Nephron progenitor cell (in vitro differentiated cells): ENCODE results near the gene SPNS3.
A peak's percentile ranks its signal among the peaks of the same experiment; 100 is the strongest.

Source experiments
- DNase-seq: peaks from one replicate; pipeline ENCODE4 v3.0.0; 2021
- H3K27ac Mint-ChIP-seq: 2 replicates; pipeline ENCODE4 v1.8.0; 2021; ENCODE audit warnings: mild to moderate bottlenecking, moderate library complexity, mixed read lengths
- H3K27me3 Mint-ChIP-seq: 2 replicates; pipeline ENCODE4 v1.8.0; 2021; ENCODE audit warnings: mild to moderate bottlenecking, low read depth, mixed read lengths; ENCODE audit not compliant: poor library complexity
- H3K36me3 Mint-ChIP-seq: 2 replicates; pipeline ENCODE4 v1.8.0; 2021; ENCODE audit warnings: low read depth, mixed read lengths
- H3K4me1 Mint-ChIP-seq: 2 replicates; pipeline ENCODE4 v1.8.0; 2021; ENCODE audit warnings: mixed read lengths
- H3K4me3 Mint-ChIP-seq: 2 replicates; pipeline ENCODE4 v1.8.0; 2021; ENCODE audit warnings: mild to moderate bottlenecking, moderate library complexity, mixed read lengths
- H3K9me3 Mint-ChIP-seq: 2 replicates; pipeline ENCODE4 v1.8.0; 2021; ENCODE audit warnings: mild to moderate bottlenecking, moderate library complexity, mixed read lengths
- TF ChIP-seq, protein P1 (sequence below): fragments of 200-600 bp; sonication (generic); IDR thresholded peaks from 2 replicates; pipeline ENCODE4 v1.5.0; 2021; ENCODE audit warnings: antibody characterized with exemption

SPNS3 gene

DNA sequence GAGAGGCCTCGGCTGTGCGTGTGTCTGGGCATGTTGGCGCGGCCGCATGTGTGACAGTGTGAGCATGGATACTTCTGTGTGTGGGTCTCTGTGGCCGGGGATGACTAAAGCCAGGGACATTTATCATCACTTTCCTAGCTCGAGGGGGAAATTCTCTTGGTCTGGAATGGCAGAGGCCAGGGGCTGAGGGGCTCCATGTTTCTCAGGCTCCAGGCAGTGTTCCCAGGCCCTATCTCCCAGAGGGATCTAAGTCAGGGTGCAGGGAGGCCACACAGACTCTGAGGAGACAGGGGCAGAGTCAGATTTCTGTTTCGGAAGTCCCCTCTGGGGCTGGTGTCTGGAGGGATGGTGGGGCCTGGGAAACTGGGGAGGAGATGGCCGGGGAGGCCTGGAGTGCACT, 41.3 kb downstream of the SPNS3 start:
- TF ChIP-seq, protein P1, sequence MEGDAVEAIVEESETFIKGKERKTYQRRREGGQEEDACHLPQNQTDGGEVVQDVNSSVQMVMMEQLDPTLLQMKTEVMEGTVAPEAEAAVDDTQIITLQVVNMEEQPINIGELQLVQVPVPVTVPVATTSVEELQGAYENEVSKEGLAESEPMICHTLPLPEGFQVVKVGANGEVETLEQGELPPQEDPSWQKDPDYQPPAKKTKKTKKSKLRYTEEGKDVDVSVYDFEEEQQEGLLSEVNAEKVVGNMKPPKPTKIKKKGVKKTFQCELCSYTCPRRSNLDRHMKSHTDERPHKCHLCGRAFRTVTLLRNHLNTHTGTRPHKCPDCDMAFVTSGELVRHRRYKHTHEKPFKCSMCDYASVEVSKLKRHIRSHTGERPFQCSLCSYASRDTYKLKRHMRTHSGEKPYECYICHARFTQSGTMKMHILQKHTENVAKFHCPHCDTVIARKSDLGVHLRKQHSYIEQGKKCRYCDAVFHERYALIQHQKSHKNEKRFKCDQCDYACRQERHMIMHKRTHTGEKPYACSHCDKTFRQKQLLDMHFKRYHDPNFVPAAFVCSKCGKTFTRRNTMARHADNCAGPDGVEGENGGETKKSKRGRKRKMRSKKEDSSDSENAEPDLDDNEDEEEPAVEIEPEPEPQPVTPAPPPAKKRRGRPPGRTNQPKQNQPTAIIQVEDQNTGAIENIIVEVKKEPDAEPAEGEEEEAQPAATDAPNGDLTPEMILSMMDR: no peak
- H3K36me3 Mint-ChIP-seq: no peaks in the 10 kb centered on the region
- DNase-seq: no peak
- peak overlapping the region; percentile 14 for H3K27ac Mint-ChIP-seq
- no peaks in the 10 kb centered on the region for H3K9me3 Mint-ChIP-seq
- no peak overlapping the region for H3K4me3 Mint-ChIP-seq
- peaks cover 21% of the 10 kb centered on the region for H3K4me1 Mint-ChIP-seq
- H3K27me3 Mint-ChIP-seq: peaks cover 14% of the 10 kb centered on the region

DNA sequence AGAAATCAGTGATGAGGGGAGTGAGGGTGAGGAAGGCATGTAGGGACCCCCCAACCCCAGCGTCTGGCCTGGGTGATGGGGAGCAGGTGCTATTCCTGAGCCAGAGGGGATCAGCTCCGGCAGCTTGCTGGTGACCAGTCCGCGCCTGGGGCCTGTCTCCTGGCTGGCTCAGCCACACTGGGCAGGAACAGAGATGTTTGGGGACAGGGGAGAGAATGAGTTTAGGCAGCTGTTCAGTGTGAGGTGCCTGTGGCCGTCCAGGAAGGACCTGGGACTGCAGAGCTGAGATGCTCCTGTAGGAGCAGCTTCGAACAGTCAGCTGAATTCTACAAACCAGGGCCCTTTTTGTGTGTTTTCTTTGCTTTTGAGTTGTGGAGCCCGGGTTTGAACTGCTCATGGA, 41.7 kb downstream of the SPNS3 start:
- Mint-ChIP-seq H3K36me3 (no peaks in the 10 kb centered on the region), H3K27me3 (peaks cover 13% of the 10 kb centered on the region), H3K27ac (peak overlapping the region; percentile 14), H3K4me1 (peaks cover 23% of the 10 kb centered on the region), H3K4me3 (no peak overlapping the region), H3K9me3 (no peaks in the 10 kb centered on the region)
- DNase-seq: no peak
- TF ChIP-seq, protein P1: no peak

- Mint-ChIP-seq H3K36me3 (no peaks in the 10 kb centered on the region), H3K4me1 (peaks cover 28% of the 10 kb centered on the region), H3K9me3 (no peaks in the 10 kb centered on the region), H3K27me3 (peaks cover 13% of the 10 kb centered on the region), H3K27ac (no peak overlapping the region), H3K4me3 (no peak overlapping the region)
- TF ChIP-seq, protein P1: no peak
- DNase-seq: no peak
Measured at GRCh38 chr17:4476017-4476416, 42.3 kb downstream of the SPNS3 start.

- Mint-ChIP-seq H3K4me3 (no peak overlapping the region), H3K27ac (no peak overlapping the region), H3K27me3 (peaks cover 12% of the 10 kb centered on the region), H3K4me1 (peaks cover 34% of the 10 kb centered on the region), H3K36me3 (no peaks in the 10 kb centered on the region), H3K9me3 (no peaks in the 10 kb centered on the region)
- DNase-seq: no peak
- TF ChIP-seq, protein P1: no peak
Measured at GRCh38 chr17:4476511-4477070, 42.9 kb downstream of the SPNS3 start.

DNA sequence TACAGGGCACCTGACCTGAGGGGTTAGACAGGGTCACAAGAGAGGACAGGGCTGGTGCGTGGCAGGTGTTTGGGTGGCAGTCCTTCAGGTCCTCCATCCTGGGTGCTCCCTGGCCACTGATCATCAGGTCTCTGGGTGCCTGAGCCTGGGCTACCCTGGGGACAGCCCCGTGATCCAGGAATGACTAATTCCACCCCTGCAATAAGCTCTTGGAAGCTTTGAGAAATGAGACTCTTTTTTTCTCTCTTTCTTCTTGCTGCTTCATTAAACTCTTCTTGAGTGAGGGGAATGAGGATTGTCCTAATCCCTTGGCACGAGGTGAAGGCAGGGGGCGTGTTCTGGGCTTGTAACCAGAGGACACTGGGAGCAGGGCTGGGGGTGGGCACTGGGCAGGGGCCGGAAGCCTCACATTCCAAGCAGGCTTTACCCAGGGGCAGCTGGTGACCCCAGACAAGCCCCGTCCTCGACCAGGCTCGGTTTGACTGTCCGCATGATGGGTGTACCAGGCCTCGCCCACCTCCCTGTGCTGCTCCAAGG, 43.6 kb downstream of the SPNS3 start:
- Mint-ChIP-seq H3K36me3 (no peaks in the 10 kb centered on the region), H3K4me3 (no peak overlapping the region), H3K27ac (no peak overlapping the region), H3K27me3 (peaks cover 7% of the 10 kb centered on the region), H3K9me3 (no peaks in the 10 kb centered on the region), H3K4me1 (peaks cover 41% of the 10 kb centered on the region)
- no peak for DNase-seq
- TF ChIP-seq, protein P1: no peak

DNA sequence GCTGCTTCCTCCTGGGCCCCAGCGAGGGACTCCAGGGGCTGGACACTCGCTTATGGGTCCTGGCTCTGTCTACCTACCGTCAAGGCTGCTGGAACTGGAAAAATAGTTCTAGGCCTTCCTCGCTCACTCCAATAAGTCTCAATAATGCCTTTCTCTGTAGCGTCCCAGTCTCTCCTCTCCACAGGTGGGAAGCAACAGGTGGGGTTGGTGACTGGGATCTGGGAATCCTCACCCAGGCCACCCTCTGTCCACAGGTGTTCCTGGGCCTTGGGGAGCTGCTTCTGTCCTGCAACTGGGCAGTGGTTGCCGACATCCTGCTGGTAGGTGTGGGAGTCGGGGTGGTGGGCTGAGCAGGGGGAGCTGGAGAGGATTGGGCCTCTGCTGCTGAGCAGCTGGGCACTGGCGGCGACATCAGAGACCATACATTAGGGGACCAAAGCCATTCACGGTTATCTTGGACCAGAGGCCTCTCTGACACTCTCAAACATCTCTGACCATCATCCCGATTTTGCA, 44.6 kb downstream of the SPNS3 start:
- Mint-ChIP-seq H3K27ac (no peak overlapping the region), H3K36me3 (no peaks in the 10 kb centered on the region), H3K9me3 (no peaks in the 10 kb centered on the region), H3K4me3 (no peak overlapping the region), H3K27me3 (peaks cover 4% of the 10 kb centered on the region), H3K4me1 (peaks cover 49% of the 10 kb centered on the region)
- TF ChIP-seq, protein P1: no peak
- no peak for DNase-seq
